SU-DHL-6 (cell line): Measurements from ENCODE around the gene NCOA3.

ENCODE experiments used
- H2AFZ ChIP-seq: fragments of 200-600 bp; sonication (generic); 2 replicates; pipeline ENCODE4 v1.6.1; 2014; ENCODE audit warnings: low read depth, mild to moderate bottlenecking, moderate library complexity, mixed read lengths, antibody characterized with exemption, low read length; ENCODE audit not compliant: severe bottlenecking
- H3F3A ChIP-seq: fragments of 200-600 bp; shearing (Covaris generic); 2 replicates; pipeline ENCODE4 v1.6.0; 2016; ENCODE audit warnings: antibody characterized with exemption, mild to moderate bottlenecking; ENCODE audit not compliant: insufficient read depth
- H3K27ac ChIP-seq: fragments of 200-600 bp; sonication (generic); 2 replicates; pipeline ENCODE4 v1.5.1; 2016; ENCODE audit warnings: low read depth, mild to moderate bottlenecking, low read length, moderate library complexity, mixed read lengths
- H3K27me3 ChIP-seq: fragments of 200-600 bp; sonication (generic), shearing (Covaris generic); 2 replicates; pipeline ENCODE4 v1.6.0; 2014; ENCODE audit warnings: mild to moderate bottlenecking, low read length
- H3K36me3 ChIP-seq: fragments of 200-600 bp; sonication (generic); 2 replicates; pipeline ENCODE4 v1.6.1; 2014; ENCODE audit warnings: mild to moderate bottlenecking, low read length, mixed read lengths
- H3K4me2 ChIP-seq: fragments of 300-600, 200-600 bp; shearing (Covaris generic), sonication (generic); 2 replicates; pipeline ENCODE4 v1.6.0; 2014; ENCODE audit warnings: low read length, low read depth, mild to moderate bottlenecking; ENCODE audit not compliant: poor library complexity, severe bottlenecking
- H3K4me3 ChIP-seq: fragments of 200-600 bp; sonication (generic); 2 replicates; pipeline ENCODE4 v1.5.1; 2014; ENCODE audit warnings: antibody characterized with exemption, low read length, mild to moderate bottlenecking, mixed read lengths; ENCODE audit not compliant: insufficient read depth, poor library complexity, severe bottlenecking
- H3K79me2 ChIP-seq: fragments of 200-600 bp; sonication (generic); 2 replicates; pipeline ENCODE4 v1.6.1; 2014; ENCODE audit warnings: mild to moderate bottlenecking, low read length, moderate library complexity; ENCODE audit not compliant: insufficient read depth
- H3K9ac ChIP-seq: fragments of 200-600 bp; sonication (generic); 2 replicates; pipeline ENCODE4 v1.7.0; 2014; ENCODE audit warnings: mild to moderate bottlenecking, low read length
- H3K9me2 ChIP-seq: fragments of 200-600 bp; sonication (generic); replicated peaks from 2 replicates; pipeline ENCODE4 v1.6.1; 2014; ENCODE audit warnings: low read length; ENCODE audit not compliant: insufficient read depth
- H3K9me3 ChIP-seq: fragments of 200-600 bp; sonication (generic); 2 replicates; pipeline ENCODE4 v1.6.1; 2014; ENCODE audit warnings: low read length, mixed read lengths; ENCODE audit not compliant: insufficient read depth
- H4K20me1 ChIP-seq: fragments of 200-600 bp; sonication (generic); 2 replicates; pipeline ENCODE4 v1.6.1; 2014; ENCODE audit warnings: low read depth, mild to moderate bottlenecking, antibody characterized with exemption, low read length, moderate library complexity, mixed read lengths
- EZH2phosphoT487 ChIP-seq: fragments of 200-600 bp; sonication (generic), shearing (Covaris generic); conservative IDR thresholded peaks from 2 replicates; pipeline ENCODE4 v1.6.1; 2018; ENCODE audit warnings: mild to moderate bottlenecking, antibody characterized with exemption, low read length, moderate library complexity, mixed read lengths
- TF ChIP-seq, protein P1 (sequence below): fragments of 200-600 bp; sonication (generic); IDR thresholded peaks from one replicate; pipeline ENCODE4 v1.5.1; 2017; ENCODE audit warnings: antibody characterized with exemption, mild to moderate bottlenecking, low read length, moderate library complexity; ENCODE audit not compliant: insufficient read depth, poor library complexity, severe bottlenecking

Gene NCOA3

DNA sequence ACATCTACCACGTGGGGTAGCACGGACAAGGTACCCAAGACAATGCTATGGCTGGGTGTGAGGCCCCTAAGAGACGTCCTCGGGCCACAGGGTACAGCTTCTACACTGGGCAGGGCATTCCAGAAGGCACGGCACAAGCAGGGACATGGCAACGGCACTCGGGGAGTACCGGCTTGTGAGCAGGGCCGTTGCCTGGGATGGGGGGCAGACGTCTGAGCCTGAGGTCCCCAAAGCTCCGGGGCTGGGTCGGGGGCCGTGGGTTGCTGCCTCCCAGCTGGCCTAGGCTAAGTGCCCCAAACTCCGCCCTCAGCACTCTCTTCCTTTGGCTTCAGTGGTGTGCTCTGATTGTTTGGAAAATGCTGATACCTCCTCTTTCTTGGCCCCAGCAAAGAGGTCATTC is 173.0 kb downstream of the NCOA3 start:
- Histone ChIP-seq H3K4me3 (no peak overlapping the region), H4K20me1 (no peaks in the 10 kb centered on the region), H3K4me2 (no peak overlapping the region), H3K36me3 (no peaks in the 10 kb centered on the region), H3K9me3 (no peaks in the 10 kb centered on the region), H3K9ac (no peak overlapping the region), H2AFZ (no peak overlapping the region), H3K27ac (no peak overlapping the region), H3F3A (no peaks in the 10 kb centered on the region), H3K79me2 (no peaks in the 10 kb centered on the region), H3K27me3 (no peaks in the 10 kb centered on the region), H3K9me2 (no peaks in the 10 kb centered on the region)
- no peak for TF ChIP-seq EZH2phosphoT487
- TF ChIP-seq, protein P1, sequence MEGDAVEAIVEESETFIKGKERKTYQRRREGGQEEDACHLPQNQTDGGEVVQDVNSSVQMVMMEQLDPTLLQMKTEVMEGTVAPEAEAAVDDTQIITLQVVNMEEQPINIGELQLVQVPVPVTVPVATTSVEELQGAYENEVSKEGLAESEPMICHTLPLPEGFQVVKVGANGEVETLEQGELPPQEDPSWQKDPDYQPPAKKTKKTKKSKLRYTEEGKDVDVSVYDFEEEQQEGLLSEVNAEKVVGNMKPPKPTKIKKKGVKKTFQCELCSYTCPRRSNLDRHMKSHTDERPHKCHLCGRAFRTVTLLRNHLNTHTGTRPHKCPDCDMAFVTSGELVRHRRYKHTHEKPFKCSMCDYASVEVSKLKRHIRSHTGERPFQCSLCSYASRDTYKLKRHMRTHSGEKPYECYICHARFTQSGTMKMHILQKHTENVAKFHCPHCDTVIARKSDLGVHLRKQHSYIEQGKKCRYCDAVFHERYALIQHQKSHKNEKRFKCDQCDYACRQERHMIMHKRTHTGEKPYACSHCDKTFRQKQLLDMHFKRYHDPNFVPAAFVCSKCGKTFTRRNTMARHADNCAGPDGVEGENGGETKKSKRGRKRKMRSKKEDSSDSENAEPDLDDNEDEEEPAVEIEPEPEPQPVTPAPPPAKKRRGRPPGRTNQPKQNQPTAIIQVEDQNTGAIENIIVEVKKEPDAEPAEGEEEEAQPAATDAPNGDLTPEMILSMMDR, result no peak

- Histone ChIP-seq H3K79me2 (no peaks in the 10 kb centered on the region), H3K4me3 (no peak overlapping the region), H4K20me1 (no peaks in the 10 kb centered on the region), H3K27me3 (no peaks in the 10 kb centered on the region), H3K9me3 (no peaks in the 10 kb centered on the region), H3K36me3 (no peaks in the 10 kb centered on the region), H3K4me2 (no peak overlapping the region), H3F3A (no peaks in the 10 kb centered on the region), H3K9ac (no peak overlapping the region), H3K27ac (no peak overlapping the region), H2AFZ (no peak overlapping the region), H3K9me2 (no peaks in the 10 kb centered on the region)
- no peak for TF ChIP-seq EZH2phosphoT487
- TF ChIP-seq, protein P1, result no peak
Observed at GRCh38 chr20:47675190-47676142, 173.8 kb downstream of the NCOA3 start.

- no peak for TF ChIP-seq EZH2phosphoT487
- TF ChIP-seq, protein P1, result no peak
- Histone ChIP-seq H3K4me2 (no peak overlapping the region), H3K36me3 (no peaks in the 10 kb centered on the region), H3K4me3 (no peak overlapping the region), H3K27ac (no peak overlapping the region), H3K9me2 (no peaks in the 10 kb centered on the region), H4K20me1 (no peaks in the 10 kb centered on the region), H2AFZ (no peak overlapping the region), H3F3A (no peaks in the 10 kb centered on the region), H3K79me2 (no peaks in the 10 kb centered on the region), H3K9me3 (no peaks in the 10 kb centered on the region), H3K27me3 (no peaks in the 10 kb centered on the region), H3K9ac (no peak overlapping the region)
Observed at GRCh38 chr20:47676219-47676721, 174.6 kb downstream of the NCOA3 start.
